Gastroesophageal sphincter (tissue), 3 donors: ENCODE measurements around the gene SLC4A8.

Experiments used
- CTCF ChIP-seq, 4 experiments: fragments of 200-600 bp in 2 of 4; fragments of 450-650 bp in 2 of 4; sonication (generic) in 1 of 4; IDR thresholded peaks; one replicate each; pipeline ENCODE4 v1.5.1; 2017 to 2019; ENCODE audit warnings: antibody characterized with exemption in 4 of 4, mild to moderate bottlenecking in 2 of 4, moderate library complexity in 2 of 4
- POLR2A ChIP-seq, 2 donors: fragments of 450-650 bp; IDR thresholded peaks; one replicate each; pipeline ENCODE4 v1.6.1; 2017; ENCODE audit warnings: antibody characterized with exemption in 2 of 2, mild to moderate bottlenecking in 2 of 2, moderate library complexity in 1 of 2
- POLR2AphosphoS5 ChIP-seq: sonication (generic); formaldehyde crosslinking; IDR thresholded peaks from one replicate; pipeline ENCODE4 v1.6.1; 2017; ENCODE audit warnings: antibody characterized with exemption

GRCh38 chr12:51401900-51402299 is 22.7 kb upstream of the SLC4A8 start:
- no peak for TF ChIP-seq CTCF (IDR thresholded peaks at IDR 0.05)
- no peak for TF ChIP-seq POLR2AphosphoS5
- TF ChIP-seq POLR2A (IDR thresholded peaks at IDR 0.05) = no peak
